Transverse colon (tissue), 4 donors: ENCODE measurements around the gene AIG1.

Experiments used
- EP300 ChIP-seq: sonication (generic); formaldehyde crosslinking; IDR thresholded peaks from one replicate; pipeline ENCODE4 v1.6.1; 2017; ENCODE audit warnings: antibody characterized with exemption, low read depth
- POLR2A ChIP-seq: fragments of 450-650 bp; IDR thresholded peaks from one replicate; pipeline ENCODE4 v1.6.1; 2016; ENCODE audit warnings: antibody characterized with exemption, mild to moderate bottlenecking, moderate library complexity
- POLR2AphosphoS5 ChIP-seq, 3 donors: sonication (generic); formaldehyde crosslinking; IDR thresholded peaks; one replicate each; pipeline ENCODE4 v1.6.1; 2016; ENCODE audit warnings: antibody characterized with exemption in 3 of 3
- TF ChIP-seq, protein P1 (sequence below), 5 experiments: fragments of 200-600 bp in 3 of 5; fragments of 450-650 bp in 2 of 5; sonication (generic) in 3 of 5; IDR thresholded peaks; 1 replicate in 2 of 5; 2 replicates in 3 of 5; pipeline ENCODE4 v1.5.1; 2016 to 2017; ENCODE audit warnings: antibody characterized with exemption in 5 of 5, inconsistent platforms in 3 of 5, mild to moderate bottlenecking in 2 of 5, moderate library complexity in 1 of 5

DNA sequence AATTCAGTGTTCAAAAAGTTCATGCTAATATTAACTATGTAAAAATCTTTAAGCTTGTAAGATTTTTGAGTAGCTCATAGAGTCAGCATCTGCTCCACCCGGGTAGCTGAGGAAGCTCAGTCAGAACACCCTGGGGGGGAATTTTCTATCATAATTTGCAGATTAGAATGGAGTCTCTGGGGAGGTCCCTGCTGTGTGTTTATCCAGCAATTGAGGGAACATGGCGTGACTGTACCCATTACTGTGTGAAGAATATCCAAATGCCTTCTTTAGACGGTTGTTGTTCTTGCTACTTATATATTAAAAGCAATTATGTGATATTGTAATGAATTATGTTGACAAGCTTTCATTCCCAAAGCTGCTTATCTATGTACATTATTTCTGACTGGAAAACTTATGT, 64.8 kb downstream of the AIG1 start:
- TF ChIP-seq, protein P1, sequence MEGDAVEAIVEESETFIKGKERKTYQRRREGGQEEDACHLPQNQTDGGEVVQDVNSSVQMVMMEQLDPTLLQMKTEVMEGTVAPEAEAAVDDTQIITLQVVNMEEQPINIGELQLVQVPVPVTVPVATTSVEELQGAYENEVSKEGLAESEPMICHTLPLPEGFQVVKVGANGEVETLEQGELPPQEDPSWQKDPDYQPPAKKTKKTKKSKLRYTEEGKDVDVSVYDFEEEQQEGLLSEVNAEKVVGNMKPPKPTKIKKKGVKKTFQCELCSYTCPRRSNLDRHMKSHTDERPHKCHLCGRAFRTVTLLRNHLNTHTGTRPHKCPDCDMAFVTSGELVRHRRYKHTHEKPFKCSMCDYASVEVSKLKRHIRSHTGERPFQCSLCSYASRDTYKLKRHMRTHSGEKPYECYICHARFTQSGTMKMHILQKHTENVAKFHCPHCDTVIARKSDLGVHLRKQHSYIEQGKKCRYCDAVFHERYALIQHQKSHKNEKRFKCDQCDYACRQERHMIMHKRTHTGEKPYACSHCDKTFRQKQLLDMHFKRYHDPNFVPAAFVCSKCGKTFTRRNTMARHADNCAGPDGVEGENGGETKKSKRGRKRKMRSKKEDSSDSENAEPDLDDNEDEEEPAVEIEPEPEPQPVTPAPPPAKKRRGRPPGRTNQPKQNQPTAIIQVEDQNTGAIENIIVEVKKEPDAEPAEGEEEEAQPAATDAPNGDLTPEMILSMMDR (IDR thresholded peaks at IDR 0.05), result no peak
- TF ChIP-seq POLR2A (no peak), POLR2AphosphoS5 (IDR thresholded peaks at IDR 0.05) (no peak), EP300 (no peak)
